Urinary bladder (tissue), 4 donors: Measurements from ENCODE around the gene POU2F3. TPM values are rescaled to one million over a fixed set of nuclear protein-coding genes. Genes with fewer than 3 reads are reported as not detected.
"Not testable (repeated sequence)": the region's sequence is repeated elsewhere in the genome, so short reads cannot be mapped to it uniquely, and the experiment has no call there.

ENCODE experiments used
- DNase-seq: peaks from one replicate; pipeline ENCODE4 v3.0.0-alpha.2; 2015; ENCODE audit errors: extremely low spot score
- H3K27ac ChIP-seq: one replicate; pipeline ENCODE4 v1.5.1; 2013; ENCODE audit warnings: low read depth, mild to moderate bottlenecking, moderate library complexity
- H3K36me3 ChIP-seq: one replicate; pipeline ENCODE4 v1.6.1; 2013; ENCODE audit warnings: mild to moderate bottlenecking, moderate library complexity; ENCODE audit not compliant: insufficient read depth
- H3K4me1 ChIP-seq: one replicate; pipeline ENCODE4 v1.6.1; 2013; ENCODE audit warnings: mild to moderate bottlenecking, moderate library complexity; ENCODE audit not compliant: insufficient read depth
- H3K4me3 ChIP-seq: one replicate; pipeline ENCODE4 v1.5.1; 2013; ENCODE audit warnings: low read depth, low read length
- WGBS: extraction: QIAGEN DNeasy Blood & Tissue Kit; methylation state at CpG from one replicate; pipeline ENCODE4 v1.1.7; 2013; 5-methylcytosine and 5-hydroxymethylcytosine counted together
- polyA plus RNA-seq: library from polyadenylated mRNA; stranded (reverse); fragments of 200-250 nt; gene quantifications from one replicate; pipeline ENCODE4 v1.2.3, GENCODE V29; 2013
- total RNA-seq: library from RNA; depleted of rRNA; stranded (reverse); fragments of >200 nt; gene quantifications from one replicate; pipeline ENCODE4 v1.2.3, GENCODE V29; 2014
- donor health status: healthy with polysubstance abuse.
- donor health status: healthy.

Gene POU2F3
- total and polyA plus RNA-seq, 2 donors, result 0.44 to 0.58 TPM

DNA sequence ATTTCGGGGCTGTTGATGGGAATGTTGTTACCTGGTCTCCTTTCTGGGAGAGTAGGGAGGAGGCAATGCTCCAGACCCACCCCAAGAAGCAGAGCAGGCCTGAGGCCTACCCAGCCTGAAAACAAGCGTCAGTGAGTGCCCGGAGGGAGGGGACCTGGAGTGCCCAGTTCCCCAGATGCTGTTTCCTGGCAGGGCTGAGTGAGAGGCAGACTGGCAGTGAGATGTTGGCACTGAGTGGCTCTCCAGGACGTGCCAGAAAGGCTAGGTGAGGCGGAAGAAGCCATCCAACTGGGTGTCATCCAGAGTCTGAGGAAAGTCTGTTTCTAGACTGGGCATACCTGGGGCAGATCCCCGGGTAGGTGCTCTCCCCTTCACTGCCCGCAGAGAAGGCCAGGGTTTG, 1.3 kb downstream of the POU2F3 start:
- 95% methylated on average over 7 of the region's 7 CpGs for WGBS
- no peak overlapping the region for H3K4me3 ChIP-seq
- no peaks in the 10 kb centered on the region for H3K36me3 ChIP-seq
- H3K4me1 ChIP-seq, result no peaks in the 10 kb centered on the region
- H3K27ac ChIP-seq, result no peak overlapping the region
- DNase-seq, result no peak

DNA sequence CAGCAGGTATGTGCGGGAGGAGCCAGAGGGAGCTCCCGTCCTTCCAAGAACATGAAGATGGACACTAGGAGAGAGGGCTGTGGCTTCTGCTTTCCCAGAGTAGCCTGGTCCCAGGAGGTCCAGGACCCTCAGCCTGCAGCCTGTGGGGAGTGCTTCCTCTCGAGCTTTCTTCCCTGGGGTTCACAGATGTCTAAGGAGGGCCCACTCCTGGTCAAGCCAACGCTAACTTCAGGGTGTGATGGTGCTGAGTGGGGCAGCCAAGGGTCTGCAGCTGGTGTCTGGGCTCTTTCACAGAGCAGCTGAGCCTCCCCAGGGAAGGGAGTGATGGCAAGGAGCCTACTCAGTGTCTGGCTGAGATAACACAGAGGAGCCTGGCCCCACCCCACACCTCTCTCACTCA, 3.3 kb downstream of the POU2F3 start:
- Histone ChIP-seq H3K27ac (no peak overlapping the region), H3K4me3 (no peak overlapping the region), H3K4me1 (no peaks in the 10 kb centered on the region), H3K36me3 (no peaks in the 10 kb centered on the region)
- no peak for DNase-seq
- WGBS, result 67% methylated on average over 4 of the region's 4 CpGs

DNA sequence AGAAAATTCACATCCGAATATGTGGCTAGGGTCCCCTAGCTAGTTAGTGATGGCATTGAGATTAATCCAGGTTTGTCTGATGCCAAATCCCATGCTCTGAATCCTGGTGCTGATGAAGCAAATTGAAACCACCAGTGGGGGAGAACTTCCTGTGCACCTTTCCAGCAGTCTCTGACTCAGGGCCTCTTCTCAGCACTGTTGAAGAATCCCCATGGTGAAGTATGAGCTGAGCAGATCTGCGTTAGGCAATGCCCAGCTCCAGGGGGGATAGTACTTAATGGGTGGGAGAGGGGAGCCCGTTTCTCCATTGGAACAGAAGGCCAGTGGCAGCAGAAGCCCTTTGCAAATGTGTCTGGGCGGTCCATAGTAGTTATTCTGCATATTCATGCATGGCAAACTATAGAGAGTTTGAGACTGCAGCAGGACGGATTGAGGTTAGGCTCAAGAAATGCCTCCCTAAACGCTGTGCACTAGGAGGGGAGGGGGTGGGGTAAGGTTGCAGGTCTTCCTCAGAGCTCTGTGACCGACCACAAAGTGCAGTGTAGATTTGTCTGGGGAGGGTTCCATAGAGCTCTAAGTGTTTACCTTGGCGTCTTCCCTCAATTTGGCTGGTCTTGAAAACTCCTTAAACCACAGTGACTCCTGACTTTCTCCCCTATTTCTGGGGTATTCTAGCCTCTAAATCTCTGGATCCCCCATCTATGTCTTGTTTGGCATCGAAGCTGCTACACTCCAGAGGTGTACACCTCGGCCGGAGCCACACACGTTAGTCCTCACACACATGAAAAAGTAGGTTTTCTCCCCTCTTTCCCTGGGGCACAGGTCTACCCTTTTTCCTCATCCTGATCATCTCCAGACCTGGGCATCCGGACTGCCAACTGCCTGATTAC, 4.8 kb downstream of the POU2F3 start:
- no peak overlapping the region for H3K27ac ChIP-seq
- H3K4me1 ChIP-seq, result no peaks in the 10 kb centered on the region
- no peak for DNase-seq
- H3K4me3 ChIP-seq, result no peak overlapping the region
- H3K36me3 ChIP-seq, result no peaks in the 10 kb centered on the region
- 66% methylated on average over 13 of the region's 13 CpGs for WGBS

DNA sequence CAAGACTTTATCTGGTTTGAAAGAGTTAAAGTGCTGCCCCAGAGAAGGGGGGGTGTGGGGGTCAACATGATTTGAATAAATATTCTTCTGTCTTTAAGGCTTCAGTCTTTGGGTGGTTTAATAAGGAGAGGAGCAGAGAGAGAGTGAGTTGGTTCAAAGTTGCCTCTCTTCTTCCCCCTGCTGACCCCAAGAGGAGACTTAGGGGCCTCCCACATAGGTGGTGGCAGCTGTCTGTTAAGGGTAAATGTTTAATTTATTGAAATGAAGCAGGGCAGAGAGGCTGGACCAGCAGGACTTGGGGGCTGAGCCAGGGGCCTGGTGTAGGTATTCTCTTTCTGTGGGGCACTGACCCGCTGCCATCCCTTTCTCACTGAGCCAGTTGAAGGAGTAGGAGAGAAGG, 5.5 kb downstream of the POU2F3 start:
- WGBS, result 97% methylated on average over 1 of the region's 1 CpG
- no peak overlapping the region for H3K27ac ChIP-seq
- DNase-seq, result no peak

DNA sequence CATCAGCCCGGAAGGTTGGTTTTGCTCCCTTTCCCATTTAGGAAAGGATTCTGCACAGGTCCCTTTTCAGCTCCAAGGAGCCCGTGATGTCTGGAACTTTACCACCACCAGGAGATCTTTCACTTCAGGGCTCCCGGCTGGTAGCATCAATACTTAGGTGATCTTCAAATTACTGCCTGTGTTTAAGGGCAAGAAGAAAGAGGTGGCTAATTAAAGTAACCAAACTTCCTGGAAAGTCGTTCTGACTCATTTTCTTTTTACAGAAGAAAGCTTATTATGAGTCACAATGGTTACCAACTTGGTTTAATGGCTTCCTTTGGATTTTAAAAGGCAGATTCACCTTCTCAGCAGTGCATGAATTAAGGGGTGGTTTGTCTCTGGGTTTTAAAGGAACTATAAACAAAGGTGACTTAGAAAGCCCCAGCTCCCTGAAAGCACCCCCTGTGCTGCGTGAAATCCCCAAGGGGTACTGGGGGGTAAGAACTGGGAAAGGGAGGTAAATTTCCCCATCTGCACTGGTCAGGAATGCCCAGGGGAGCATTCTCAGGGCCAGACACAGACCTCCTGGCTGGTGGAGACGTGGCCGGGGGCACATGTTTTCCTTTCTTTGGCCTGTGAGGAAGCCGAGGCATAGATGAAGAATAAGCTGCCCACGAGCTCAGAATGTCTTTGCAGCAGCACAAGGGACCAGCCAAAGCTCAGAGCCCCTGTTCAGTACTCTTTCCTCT, 8.8 kb downstream of the POU2F3 start:
- Histone ChIP-seq H3K36me3 (no peaks in the 10 kb centered on the region), H3K4me1 (no peaks in the 10 kb centered on the region), H3K27ac (no peak overlapping the region), H3K4me3 (no peak overlapping the region)
- WGBS, result 52% methylated on average over 9 of the region's 9 CpGs
- DNase-seq, result no peak

More for the DNA sequence above, 5.5 kb downstream of the POU2F3 start:
- H3K4me3 ChIP-seq, result no peak overlapping the region
- H3K36me3 ChIP-seq, result no peaks in the 10 kb centered on the region
- H3K4me1 ChIP-seq, result no peaks in the 10 kb centered on the region

DNA sequence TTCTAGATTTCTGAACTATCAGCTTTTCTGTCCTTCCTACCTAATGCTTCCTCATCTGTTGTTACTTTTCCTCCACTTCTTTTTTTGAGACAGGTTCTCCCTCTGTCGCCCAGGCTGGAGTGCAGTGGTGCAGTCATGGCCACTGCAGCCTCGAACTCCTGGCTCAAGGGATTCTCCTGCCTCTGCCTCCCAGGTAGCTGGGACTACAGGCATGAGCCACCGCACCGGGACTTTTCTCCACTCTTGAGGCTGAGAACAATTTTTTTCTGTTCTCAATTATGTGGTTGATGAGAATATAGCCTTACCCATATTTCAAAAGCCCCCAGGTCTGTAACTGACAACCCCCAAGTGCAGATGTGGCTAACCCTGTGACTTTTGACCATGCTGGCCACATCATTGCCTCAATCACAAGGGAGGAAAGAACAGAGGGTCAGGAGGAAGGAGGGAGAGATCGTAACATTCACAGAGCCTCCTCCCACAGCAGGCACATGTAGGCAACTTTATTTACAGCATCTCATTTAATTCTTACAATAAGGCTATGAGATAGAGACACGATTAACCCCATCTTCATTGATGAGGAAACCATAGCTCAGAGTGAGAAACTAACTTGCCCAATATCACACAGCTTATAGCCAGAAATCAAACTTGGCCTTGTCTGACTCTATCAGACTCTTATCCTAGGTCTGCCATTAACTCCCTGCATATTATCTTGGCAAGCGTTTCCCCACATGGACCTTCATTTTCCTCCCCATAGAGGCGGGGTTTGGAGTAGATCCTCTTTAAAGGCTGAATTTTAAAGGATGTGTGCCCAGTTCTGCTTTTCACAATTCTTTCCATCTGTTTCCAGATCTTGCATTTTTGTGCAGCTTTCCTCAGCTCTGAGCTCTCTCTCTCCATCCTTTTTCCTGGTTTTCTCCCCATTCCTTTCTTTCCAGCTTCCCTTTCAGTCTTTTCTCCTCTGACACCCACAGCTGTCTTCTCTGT, 9.6 kb downstream of the POU2F3 start:
- WGBS, result 80% methylated on average over 8 of the region's 8 CpGs
- Histone ChIP-seq H3K36me3 (no peaks in the 10 kb centered on the region), H3K27ac (no peak overlapping the region), H3K4me1 (no peaks in the 10 kb centered on the region), H3K4me3 (no peak overlapping the region)
- no peak for DNase-seq

DNA sequence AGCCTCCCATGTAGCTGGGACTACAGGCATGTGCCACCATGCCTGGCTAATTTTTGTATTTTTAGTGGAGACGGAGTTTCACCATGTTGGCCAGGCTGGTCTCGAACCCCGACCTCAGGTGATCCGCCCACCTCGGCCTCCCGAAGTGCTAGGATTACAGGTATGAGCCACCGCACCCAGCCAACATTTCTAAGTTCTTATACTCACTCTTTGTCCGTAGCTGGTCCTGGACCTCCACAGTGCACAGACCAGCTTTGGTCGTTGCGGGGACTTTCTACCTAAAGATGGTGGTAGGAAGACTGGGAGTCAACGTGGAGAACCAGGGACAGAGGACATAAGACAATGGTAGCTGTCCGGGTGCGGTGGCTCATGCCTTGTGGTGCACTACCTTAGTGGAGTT, 13.4 kb downstream of the POU2F3 start:
- not testable (repeated sequence) for H3K27ac ChIP-seq, H3K4me1 ChIP-seq, H3K4me3 ChIP-seq, H3K36me3 ChIP-seq, DNase-seq
- 95% methylated on average over 13 of the region's 13 CpGs for WGBS

DNA sequence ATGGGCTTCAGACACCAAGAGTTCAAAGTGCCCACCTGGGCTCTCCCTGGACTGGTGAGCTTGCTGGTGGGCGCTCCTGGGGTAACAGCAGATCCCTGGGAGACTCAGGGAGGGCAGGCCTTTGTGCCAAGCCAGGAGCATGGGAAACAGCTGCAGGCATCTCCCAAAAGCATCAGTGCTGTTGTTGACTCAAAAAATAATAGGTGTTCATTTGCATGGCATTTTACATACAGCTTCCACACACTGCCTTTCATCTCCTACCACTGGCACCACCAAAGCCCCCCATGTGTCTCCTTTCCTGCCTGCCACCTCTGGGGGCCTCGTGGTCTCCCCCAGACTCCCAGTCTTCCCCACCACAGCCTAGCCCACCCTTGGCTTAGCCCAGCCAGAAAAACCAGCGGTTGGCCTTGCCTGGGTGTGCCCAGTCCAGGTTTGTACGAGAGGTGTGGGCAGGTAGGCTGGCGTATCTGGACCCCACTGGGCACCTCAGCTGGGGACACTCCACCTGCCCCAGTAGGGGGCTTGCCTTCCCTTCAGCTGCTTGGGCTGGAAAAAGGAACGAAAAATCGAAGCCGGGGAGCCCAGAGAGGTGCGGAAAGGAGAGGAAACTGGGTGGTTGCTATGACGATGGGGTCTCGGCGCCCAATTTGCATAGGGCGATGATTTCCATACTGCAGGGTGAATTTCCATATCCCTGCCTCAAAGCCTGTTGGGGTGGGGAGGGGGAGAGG, 15.0 kb downstream of the POU2F3 start:
- Histone ChIP-seq H3K4me1 (no peaks in the 10 kb centered on the region), H3K36me3 (no peaks in the 10 kb centered on the region), H3K27ac (no peak overlapping the region), H3K4me3 (no peak overlapping the region)
- 17% methylated on average over 13 of the region's 13 CpGs for WGBS
- DNase-seq, result no peak

DNA sequence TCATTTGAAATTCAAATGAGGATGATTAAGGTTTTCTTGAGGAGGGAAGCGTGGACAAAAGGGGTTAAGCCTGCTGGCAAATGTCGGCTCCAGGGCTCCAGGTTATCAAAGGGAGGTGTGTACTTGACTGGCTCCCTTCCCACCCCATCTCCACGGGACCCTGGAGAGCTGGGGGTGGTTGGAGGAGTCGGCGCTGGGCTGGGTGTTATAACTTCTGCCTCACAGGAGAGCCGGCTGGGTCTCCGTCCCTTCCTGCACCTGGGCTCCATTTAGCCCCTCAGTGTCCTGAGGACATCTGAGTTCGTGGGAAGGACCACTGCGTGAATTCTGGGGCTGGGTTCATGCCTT, 15.6 kb downstream of the POU2F3 start:
- 17% methylated on average over 9 of the region's 9 CpGs for WGBS
- Histone ChIP-seq H3K4me3 (no peak overlapping the region), H3K27ac (no peak overlapping the region), H3K4me1 (no peaks in the 10 kb centered on the region), H3K36me3 (no peaks in the 10 kb centered on the region)
- DNase-seq, result no peak

DNA sequence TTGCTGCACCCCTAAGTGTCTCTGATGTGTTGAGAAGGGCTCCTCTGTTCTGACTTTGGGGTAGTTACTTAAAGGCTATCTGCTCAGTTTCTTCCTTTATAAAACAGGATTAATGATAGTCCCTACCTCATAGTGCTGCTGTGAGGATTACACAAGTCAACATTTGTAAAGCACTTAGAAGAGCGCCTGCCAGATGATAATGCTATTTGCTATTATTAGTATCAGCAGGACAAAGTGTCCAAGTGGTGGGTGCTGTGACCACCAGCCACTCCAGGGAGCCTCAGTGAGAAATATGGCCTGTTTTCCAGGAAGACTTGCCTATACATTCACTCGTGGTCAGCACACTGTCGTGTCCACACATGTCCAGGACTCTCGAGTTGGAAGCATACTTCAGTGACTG, 16.2 kb downstream of the POU2F3 start:
- 50% methylated on average over 4 of the region's 4 CpGs for WGBS
- H3K4me3 ChIP-seq, result no peak overlapping the region
- no peak overlapping the region for H3K27ac ChIP-seq
- H3K36me3 ChIP-seq, result no peaks in the 10 kb centered on the region
- H3K4me1 ChIP-seq, result no peaks in the 10 kb centered on the region
- DNase-seq, result no peak

DNA sequence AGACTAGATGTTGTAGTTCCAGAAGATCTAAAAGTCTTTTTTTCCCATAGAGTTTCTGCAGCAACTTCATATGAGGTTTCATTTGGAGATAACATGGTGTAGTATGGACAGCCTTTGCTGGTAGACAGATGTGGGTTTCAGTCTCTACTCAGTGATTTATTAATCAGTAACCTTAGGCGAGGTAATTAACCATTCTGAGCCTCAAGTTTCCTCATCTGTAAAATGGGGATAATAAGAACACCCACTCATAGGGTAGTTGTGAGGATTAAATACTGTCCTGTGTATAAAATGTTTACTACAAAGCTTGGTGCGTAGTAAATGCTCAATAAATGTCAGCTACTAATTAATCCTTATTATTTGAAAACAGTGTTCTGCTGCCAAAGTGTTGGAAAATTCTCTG, 16.8 kb downstream of the POU2F3 start:
- DNase-seq, result no peak
- Histone ChIP-seq H3K4me3 (no peak overlapping the region), H3K4me1 (no peaks in the 10 kb centered on the region), H3K27ac (no peak overlapping the region), H3K36me3 (no peaks in the 10 kb centered on the region)
- 83% methylated on average over 2 of the region's 2 CpGs for WGBS

DNA sequence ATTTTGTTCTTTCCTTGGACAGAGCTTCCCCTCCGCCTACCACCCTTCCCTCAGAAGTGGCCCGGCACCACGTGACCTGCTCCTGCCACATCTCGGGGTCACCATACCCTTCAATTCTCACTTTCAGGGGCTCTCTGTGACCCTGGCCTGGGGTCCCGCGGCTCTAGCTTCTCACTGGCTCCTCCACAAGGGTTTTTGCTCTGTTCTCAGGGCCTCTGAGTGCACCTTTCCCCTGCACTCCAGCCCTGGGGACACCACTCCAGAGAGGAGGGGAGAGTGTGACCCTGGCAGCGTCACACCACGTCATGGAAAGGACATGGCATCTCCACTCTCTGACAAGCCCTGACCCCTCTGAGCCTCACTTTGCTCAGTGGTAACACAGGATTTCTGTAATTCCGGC, 17.4 kb downstream of the POU2F3 start:
- H3K4me1 ChIP-seq, result no peaks in the 10 kb centered on the region
- H3K4me3 ChIP-seq, result no peak overlapping the region
- no peak overlapping the region for H3K27ac ChIP-seq
- no peak for DNase-seq
- no peaks in the 10 kb centered on the region for H3K36me3 ChIP-seq
- WGBS, result 82% methylated on average over 9 of the region's 9 CpGs

DNA sequence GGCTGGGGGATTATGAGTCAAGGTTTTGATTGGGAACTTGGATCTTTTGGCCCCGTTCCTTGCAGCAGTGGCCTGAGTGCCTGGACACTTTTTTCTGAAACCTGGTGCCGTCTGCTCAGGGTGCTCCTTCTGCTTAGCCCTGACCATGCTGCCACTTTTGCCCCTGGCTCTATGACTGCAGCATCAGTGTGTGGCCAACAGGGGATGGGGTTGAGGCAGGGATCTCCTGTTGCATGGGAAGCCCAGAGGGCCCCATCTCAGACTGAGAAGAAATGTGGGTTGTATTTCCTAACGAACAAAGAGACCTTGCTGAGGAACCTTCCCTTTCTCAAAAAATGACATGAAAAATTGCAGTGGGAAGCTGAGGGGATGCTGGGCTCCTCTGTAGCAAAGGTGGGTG, 18.7 kb downstream of the POU2F3 start:
- no peak for DNase-seq
- Histone ChIP-seq H3K36me3 (no peaks in the 10 kb centered on the region), H3K4me1 (no peaks in the 10 kb centered on the region), H3K4me3 (no peak overlapping the region), H3K27ac (no peak overlapping the region)
- WGBS, result 69% methylated on average over 3 of the region's 3 CpGs
